Keratinocyte (primary cell): ENCODE data around the gene ECI2. TPM values are rescaled to one million over a fixed set of nuclear protein-coding genes. Genes with fewer than 3 reads are reported as not detected.
A peak's percentile ranks its signal among the peaks of the same experiment; 100 is the strongest.

Source experiments
- DNase-seq: peaks from one replicate; pipeline ENCODE4 v3.0.0-alpha.2; 2011; ENCODE audit warnings: low read depth, missing footprints, low spot score
- FAIRE-seq: peaks from 2 replicates; lab custom pipeline; 2011; peaks lifted over from hg19 to GRCh38; lab: Jason Lieb, UNC
- H2AFZ ChIP-seq: 2 replicates; pipeline ENCODE4 v1.6.0; 2012; ENCODE audit warnings: low read length, control low read depth, inconsistent platforms; ENCODE audit not compliant: control insufficient read depth
- H3K27ac ChIP-seq: 2 replicates; pipeline ENCODE4 v1.5.1; 2011; ENCODE audit warnings: low read length; ENCODE audit not compliant: control insufficient read depth, insufficient read depth
- H3K27me3 ChIP-seq: 3 replicates; pipeline ENCODE4 v1.6.0; 2011; ENCODE audit warnings: low read length; ENCODE audit not compliant: control insufficient read depth, insufficient read depth; ENCODE audit errors: extremely low read depth
- H3K36me3 ChIP-seq, 2 experiments: 2 replicates in 1 of 2; 3 replicates in 1 of 2; pipeline ENCODE4 v1.5.1; 2011; ENCODE audit warnings: low read length in 2 of 2, mild to moderate bottlenecking in 1 of 2; ENCODE audit not compliant: control insufficient read depth in 2 of 2, insufficient read depth in 2 of 2; ENCODE audit errors: extremely low read depth in 1 of 2
- H3K4me1 ChIP-seq: 3 replicates; pipeline ENCODE4 v1.5.1; 2011; ENCODE audit warnings: low read length; ENCODE audit not compliant: control insufficient read depth, insufficient read depth; ENCODE audit errors: extremely low read depth
- H3K4me2 ChIP-seq: 3 replicates; pipeline ENCODE4 v1.6.0; 2011; ENCODE audit warnings: low read depth, low read length; ENCODE audit not compliant: control insufficient read depth, insufficient read depth; ENCODE audit errors: extremely low read depth
- H3K4me3 ChIP-seq, 3 experiments: fragments of 200-600 bp in 1 of 3; sonication (generic) in 1 of 3; 2 replicates in 2 of 3; 3 replicates in 1 of 3; pipeline ENCODE4 v1.5.1; 2011 to 2016; ENCODE audit warnings: low read length in 3 of 3, mild to moderate bottlenecking in 3 of 3, control low read depth in 2 of 3, inconsistent platforms in 1 of 3, low read depth in 1 of 3, mixed read lengths in 1 of 3, mixed run types in 1 of 3, moderate library complexity in 1 of 3; ENCODE audit not compliant: control insufficient read depth in 2 of 3, insufficient read depth in 2 of 3; ENCODE audit errors: extremely low read depth in 1 of 3
- H3K79me2 ChIP-seq: 2 replicates; pipeline ENCODE4 v1.6.0; 2012; ENCODE audit warnings: low read length; ENCODE audit not compliant: control insufficient read depth, insufficient read depth
- H3K9ac ChIP-seq: 3 replicates; pipeline ENCODE4 v1.6.0; 2011; ENCODE audit warnings: low read length; ENCODE audit not compliant: control insufficient read depth, insufficient read depth; ENCODE audit errors: extremely low read depth
- H3K9me1 ChIP-seq: 3 replicates; pipeline ENCODE4 v1.6.0; 2011; ENCODE audit warnings: low read length; ENCODE audit not compliant: control insufficient read depth, insufficient read depth; ENCODE audit errors: extremely low read depth
- H3K9me3 ChIP-seq: 2 replicates; pipeline ENCODE4 v1.5.1; 2012; ENCODE audit warnings: low read depth, low read length; ENCODE audit not compliant: control insufficient read depth
- H4K20me1 ChIP-seq: 3 replicates; pipeline ENCODE4 v1.6.0; 2011; ENCODE audit warnings: low read length; ENCODE audit not compliant: control insufficient read depth, insufficient read depth; ENCODE audit errors: extremely low read depth
- EZH2 ChIP-seq: IDR thresholded peaks from one replicate; pipeline ENCODE4 v1.6.1; 2012; ENCODE audit warnings: inconsistent platforms, mild to moderate bottlenecking, low read length, moderate library complexity
- dilution Hi-C: fragments of 300-500 bp; cut with MboI; formaldehyde crosslinking; loops from one replicate; pipeline ENCODE4 v1.7.0; 2020; ENCODE audit warnings: low sequenced_read_pairs; ENCODE audit not compliant: extremely low pct_ligation_motif_present
- polyA plus RNA-seq, 5 experiments: library from polyadenylated mRNA; depleted of rRNA in 3 of 5; stranded (reverse) in 3 of 5; stranded (forward) in 1 of 5; unstranded in 1 of 5; fragments of >200 nt; gene quantifications; 1 replicate in 1 of 5; 2 replicates in 3 of 5; 3 replicates in 1 of 5; pipeline versions ENCODE4 v1.2.1 to v1.2.3, GENCODE V29; 2011 to 2012; ENCODE audit warnings: missing spikeins in 2 of 5, low read depth in 1 of 5, low replicate concordance in 1 of 5
- TF ChIP-seq, protein P1 (sequence below), 3 experiments: IDR thresholded peaks in 1 of 3; conservative IDR thresholded peaks in 1 of 3; optimal IDR thresholded peaks in 1 of 3; 2 replicates in 2 of 3; 3 replicates in 1 of 3; pipeline versions ENCODE3 to v1.5.1; 2011; ENCODE audit warnings: low read length in 3 of 3, mild to moderate bottlenecking in 3 of 3, moderate library complexity in 2 of 3, control low read depth in 1 of 3, inconsistent platforms in 1 of 3; ENCODE audit not compliant: insufficient read depth in 2 of 3; ENCODE audit errors: extremely low read depth in 1 of 3

The ECI2 gene
- polyA plus RNA-seq, 1 donor (not counting 4 experiments of a cell fraction or from before 2014, with no cell fraction given): 41.6 TPM

DNA sequence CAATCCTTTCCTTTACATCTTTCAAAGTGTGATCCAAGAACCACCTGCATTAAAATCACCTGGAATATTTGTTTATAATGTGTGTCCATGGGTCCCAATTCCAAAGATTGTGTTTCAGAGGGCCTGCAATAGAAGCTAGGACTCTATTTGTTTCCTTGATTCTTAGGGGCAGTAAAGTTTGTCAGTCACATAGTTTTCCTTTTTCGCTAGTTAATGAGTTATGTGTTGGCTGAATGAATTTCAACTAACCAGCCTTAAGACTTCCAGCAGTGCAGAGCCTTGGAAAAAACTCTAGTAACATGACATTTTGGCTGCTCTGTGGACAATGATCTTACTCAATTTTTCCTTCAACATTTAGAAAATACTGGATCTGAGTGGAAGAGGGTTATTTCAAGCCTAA is 67.7 kb downstream of the ECI2 start:
- H4K20me1 ChIP-seq: no peaks in the 10 kb centered on the region
- no peaks in the 10 kb centered on the region for H3K79me2 ChIP-seq
- dilution Hi-C loops: no loop called here
- peaks cover 4 to 10% of the 10 kb centered on the region in 2 experiments for H3K36me3 ChIP-seq
- H3K9me3 ChIP-seq: no peaks in the 10 kb centered on the region
- H3K27ac ChIP-seq: no peak overlapping the region
- H3K4me2 ChIP-seq: no peak overlapping the region
- H2AFZ ChIP-seq: no peak overlapping the region
- no peak overlapping the region for H3K9ac ChIP-seq
- TF ChIP-seq EZH2: no peak
- TF ChIP-seq, protein P1, sequence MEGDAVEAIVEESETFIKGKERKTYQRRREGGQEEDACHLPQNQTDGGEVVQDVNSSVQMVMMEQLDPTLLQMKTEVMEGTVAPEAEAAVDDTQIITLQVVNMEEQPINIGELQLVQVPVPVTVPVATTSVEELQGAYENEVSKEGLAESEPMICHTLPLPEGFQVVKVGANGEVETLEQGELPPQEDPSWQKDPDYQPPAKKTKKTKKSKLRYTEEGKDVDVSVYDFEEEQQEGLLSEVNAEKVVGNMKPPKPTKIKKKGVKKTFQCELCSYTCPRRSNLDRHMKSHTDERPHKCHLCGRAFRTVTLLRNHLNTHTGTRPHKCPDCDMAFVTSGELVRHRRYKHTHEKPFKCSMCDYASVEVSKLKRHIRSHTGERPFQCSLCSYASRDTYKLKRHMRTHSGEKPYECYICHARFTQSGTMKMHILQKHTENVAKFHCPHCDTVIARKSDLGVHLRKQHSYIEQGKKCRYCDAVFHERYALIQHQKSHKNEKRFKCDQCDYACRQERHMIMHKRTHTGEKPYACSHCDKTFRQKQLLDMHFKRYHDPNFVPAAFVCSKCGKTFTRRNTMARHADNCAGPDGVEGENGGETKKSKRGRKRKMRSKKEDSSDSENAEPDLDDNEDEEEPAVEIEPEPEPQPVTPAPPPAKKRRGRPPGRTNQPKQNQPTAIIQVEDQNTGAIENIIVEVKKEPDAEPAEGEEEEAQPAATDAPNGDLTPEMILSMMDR (optimal IDR thresholded peaks at IDR 0.05 in 1 of 3, IDR thresholded peaks at IDR 0.05 in 1 of 3, conservative IDR thresholded peaks at IDR 0.05 in 1 of 3; ENCODE audit: extremely low read depth in 1 of 3, insufficient read depth in 2 of 3, low read length in 3 of 3): no peak
- FAIRE-seq (no peak), DNase-seq (no peak)
- H3K4me3 ChIP-seq: no peak overlapping the region
- peaks cover 6% of the 10 kb centered on the region for H3K4me1 ChIP-seq
- no peaks in the 10 kb centered on the region for H3K27me3 ChIP-seq
- H3K9me1 ChIP-seq: no peaks in the 10 kb centered on the region

GRCh38 chr6:4066029-4066755 is 69.2 kb downstream of the ECI2 start:
- TF ChIP-seq EZH2: no peak
- TF ChIP-seq, protein P1 (optimal IDR thresholded peaks at IDR 0.05 in 1 of 3, IDR thresholded peaks at IDR 0.05 in 1 of 3, conservative IDR thresholded peaks at IDR 0.05 in 1 of 3; ENCODE audit: extremely low read depth in 1 of 3, insufficient read depth in 2 of 3, low read length in 3 of 3): no peak
- DNase-seq (no peak), FAIRE-seq (peak; percentile 49)
- Histone ChIP-seq H3K4me2 (no peak overlapping the region), H3K79me2 (no peaks in the 10 kb centered on the region), H3K27ac (no peak overlapping the region), H2AFZ (no peak overlapping the region), H3K9me3 (no peaks in the 10 kb centered on the region), H3K9ac (no peak overlapping the region), H4K20me1 (no peaks in the 10 kb centered on the region), H3K36me3 (peaks cover 9 to 16% of the 10 kb centered on the region in 2 experiments), H3K4me3 (no peak overlapping the region), H3K4me1 (peaks cover 6% of the 10 kb centered on the region), H3K27me3 (no peaks in the 10 kb centered on the region), H3K9me1 (no peaks in the 10 kb centered on the region)
- dilution Hi-C loops: no loop called here

Other genes with a start within 250 kb of the ECI2 start
- not detected in 3 replicates for gene FAM217A, start 56.4 kb downstream of the ECI2 start, polyA plus RNA-seq